GM23338 (cell line): ENCODE measurements around the gene ADAMTS17.

Experiments used
- CTCF ChIP-seq, 2 experiments: fragments of 200-600 bp in 1 of 2; sonication (generic) in 1 of 2; conservative IDR thresholded peaks; 2 replicates each; pipeline versions ENCODE4 v1.5.1 to v1.6.1; 2016 to 2017; ENCODE audit warnings: antibody characterized with exemption in 2 of 2, low read depth in 2 of 2, mild to moderate bottlenecking in 2 of 2, moderate library complexity in 1 of 2
- EZH2 ChIP-seq: fragments of 200-600 bp; sonication (generic); IDR thresholded peaks from one replicate; pipeline ENCODE4 v1.8.0; 2017; ENCODE audit warnings: antibody characterized with exemption, mild to moderate bottlenecking, low read depth; ENCODE audit not compliant: unreplicated experiment
- EZH2phosphoT487 ChIP-seq: fragments of 200-600 bp; sonication (generic); IDR thresholded peaks from one replicate; pipeline ENCODE4 v1.8.1; 2018; ENCODE audit warnings: antibody characterized with exemption; ENCODE audit not compliant: unreplicated experiment
- POLR2AphosphoS5 ChIP-seq: IDR thresholded peaks from 2 replicates; pipeline ENCODE4 v1.6.1; 2016; ENCODE audit warnings: antibody characterized with exemption, low read depth
- REST ChIP-seq: IDR thresholded peaks from one replicate; pipeline ENCODE4 v1.6.1; 2018; ENCODE audit warnings: antibody characterized with exemption; ENCODE audit not compliant: unreplicated experiment
- STAT1 ChIP-seq: IDR thresholded peaks from one replicate; pipeline ENCODE4 v1.6.1; 2016; ENCODE audit warnings: antibody characterized with exemption; ENCODE audit not compliant: unreplicated experiment

- TF ChIP-seq CTCF (conservative IDR thresholded peaks at IDR 0.05; ENCODE audit: low read depth in 2 of 2) (no peak), EZH2phosphoT487 (no peak), EZH2 (no peak), REST (no peak), POLR2AphosphoS5 (no peak), STAT1 (no peak)
These were observed 167.4 kb downstream of the ADAMTS17 start for GRCh38 chr15:100174159-100174903.
